ENCODE measurements around the gene LIPN. TPM values are rescaled to one million over a fixed set of nuclear protein-coding genes. Genes with fewer than 3 reads are reported as not detected.

Gene LIPN
- total RNA-seq, 1 experiment from 2014 or later, result not detected

GRCh38 chr10:88782222-88782621 is 22.4 kb downstream of the LIPN start:
- DNase-seq (ENCODE audit: extremely low read depth, low read depth), result no peak

DNA sequence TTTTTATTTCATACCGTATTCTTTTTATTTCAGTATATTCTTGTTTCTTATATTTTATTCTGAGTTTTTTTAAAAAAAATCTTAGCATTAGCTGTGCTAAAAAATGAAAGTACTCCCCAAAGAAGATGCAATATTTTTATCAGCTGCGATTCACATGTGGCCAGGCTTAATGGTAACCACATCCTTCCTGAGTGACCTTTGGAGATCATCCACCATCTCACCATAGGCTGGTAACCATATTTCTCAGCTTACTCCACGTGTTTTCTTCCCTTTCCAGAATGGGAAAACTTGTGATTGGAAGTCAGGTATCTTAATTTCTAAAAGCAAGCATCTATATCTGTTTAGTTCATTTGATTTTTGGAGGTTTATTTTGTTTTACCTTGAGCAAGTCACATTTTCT is 23.9 kb downstream of the LIPN start:
- DNase-seq (ENCODE audit: extremely low read depth, low read depth), result no peak

DNA sequence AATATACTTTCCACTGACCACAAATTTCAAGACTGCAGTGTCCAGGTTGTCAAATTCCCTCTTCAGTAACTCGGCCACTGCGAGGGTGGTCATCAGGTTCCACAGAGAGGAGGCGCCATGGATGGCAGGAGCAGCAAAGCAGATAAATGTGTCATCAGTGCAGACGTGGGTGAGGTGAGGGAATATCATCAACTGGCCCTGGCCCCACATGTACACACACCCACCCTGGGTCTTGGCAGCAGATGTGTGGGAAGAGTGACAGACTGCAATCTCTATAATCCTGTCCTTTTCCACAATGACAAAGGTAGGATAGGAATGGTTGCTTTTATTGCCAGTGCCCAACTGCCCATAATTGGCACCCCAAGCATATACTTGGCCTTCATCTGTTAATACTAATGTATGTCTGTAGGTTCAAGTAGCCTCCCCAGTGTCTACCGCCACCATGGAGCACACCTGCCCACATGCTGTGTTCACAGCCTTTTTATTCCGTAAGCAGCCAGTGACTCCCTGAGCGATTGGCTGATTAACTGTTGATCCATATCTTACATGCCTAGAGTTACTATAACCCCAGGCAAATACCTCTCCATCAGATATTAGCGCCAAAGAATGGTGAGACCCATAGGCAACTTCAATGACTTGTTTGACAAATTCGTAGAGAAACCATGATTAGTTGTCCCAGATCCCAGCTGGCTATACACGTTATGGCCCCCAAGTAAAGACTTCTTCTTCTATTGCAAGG is 26.4 kb downstream of the LIPN start:
- DNase-seq (ENCODE audit: extremely low read depth, low read depth), result no peak

- DNase-seq (ENCODE audit: extremely low read depth, low read depth), result no peak
Observed at GRCh38 chr10:88787463-88787862, 27.6 kb downstream of the LIPN start.

DNA sequence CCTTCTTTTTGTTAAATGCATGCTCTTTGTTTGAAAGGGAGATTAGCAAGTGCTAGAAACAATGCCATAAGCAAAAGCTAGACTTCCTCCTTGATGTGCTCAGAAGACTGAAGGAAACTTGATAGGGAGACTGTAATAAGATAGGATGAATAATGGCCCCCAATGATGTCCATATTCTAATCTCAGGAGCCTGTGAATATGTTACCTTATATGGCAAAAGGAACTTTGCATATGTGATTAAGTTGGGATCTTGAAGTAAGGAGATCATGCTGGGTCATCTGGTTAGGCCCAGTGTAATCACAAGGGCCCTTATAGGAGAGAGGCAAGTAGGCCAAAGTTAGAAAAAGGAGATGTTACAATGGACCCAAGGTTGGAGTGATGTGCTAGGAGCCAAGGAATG is 29.1 kb downstream of the LIPN start:
- no peak for DNase-seq (ENCODE audit: extremely low read depth, low read depth)

DNA sequence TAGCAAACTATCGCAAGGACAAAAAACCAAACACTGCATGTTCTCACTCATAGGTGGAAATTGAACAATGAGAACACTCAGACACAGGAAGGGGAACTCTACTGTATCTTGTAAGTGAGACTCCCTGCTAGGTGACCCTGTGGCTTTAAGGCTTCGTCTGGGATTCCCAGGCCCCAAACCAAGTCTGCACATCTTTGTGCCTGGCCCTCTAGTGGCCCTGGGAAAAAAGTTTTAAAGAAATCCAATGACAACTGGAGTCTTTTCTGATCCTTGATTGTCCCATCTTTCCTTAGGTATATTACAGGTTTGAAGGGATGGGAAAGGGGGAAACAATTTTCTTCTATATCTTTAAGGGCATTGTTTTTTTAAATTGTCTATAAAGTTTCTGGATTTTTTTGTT is 32.1 kb downstream of the LIPN start:
- DNase-seq (ENCODE audit: extremely low read depth, low read depth), result peak; percentile 29

DNA sequence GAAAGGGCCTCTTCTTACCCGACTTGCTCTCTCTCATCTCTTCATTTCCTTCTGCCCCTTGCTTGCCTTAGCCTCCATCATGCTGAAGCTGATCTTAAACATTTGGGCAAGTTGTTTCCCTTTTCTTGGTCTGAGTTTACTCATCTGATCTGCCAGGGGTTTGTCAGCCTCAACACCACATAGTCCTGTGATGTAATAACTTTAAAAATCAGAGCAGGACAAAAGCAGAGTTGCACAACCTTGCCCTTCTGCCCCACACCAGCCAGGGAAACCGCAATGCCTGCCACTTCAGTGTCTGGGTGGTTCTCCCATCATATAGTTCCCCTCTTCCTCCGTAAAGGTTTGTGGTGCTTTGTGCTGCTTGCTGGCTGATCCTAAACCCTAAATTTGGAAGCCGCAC is 32.8 kb downstream of the LIPN start:
- no peak for DNase-seq (ENCODE audit: extremely low read depth, low read depth)

DNA sequence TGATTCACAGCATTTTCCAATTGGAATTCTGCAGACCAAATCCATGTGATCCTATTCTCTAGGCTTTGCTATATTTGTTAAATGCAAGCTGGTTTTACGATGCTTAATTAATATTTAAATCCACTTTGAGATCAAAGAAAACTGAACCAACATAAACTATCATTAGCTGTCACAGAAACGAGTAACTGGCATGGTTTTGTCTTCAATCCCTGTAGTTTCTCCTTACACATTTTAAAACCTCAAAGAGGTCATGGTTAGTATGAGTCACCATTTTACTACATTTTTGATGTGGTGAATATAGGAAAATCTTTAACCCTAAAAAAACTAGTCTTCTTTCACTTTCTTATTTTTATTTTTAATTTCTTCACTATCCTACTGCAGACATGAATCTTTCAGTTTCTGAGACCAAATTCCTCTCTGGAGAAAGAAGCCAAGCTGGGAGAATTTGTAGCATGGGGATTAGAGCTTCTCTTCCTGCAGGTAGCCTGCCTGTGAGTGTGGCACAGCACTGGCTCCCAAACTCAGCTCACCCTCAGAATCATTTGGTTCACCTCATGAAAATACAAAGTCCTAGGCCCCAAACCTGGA is 34.0 kb downstream of the LIPN start:
- no peak for DNase-seq (ENCODE audit: extremely low read depth, low read depth)

- no peak for DNase-seq (ENCODE audit: extremely low read depth, low read depth)
Observed at GRCh38 chr10:88794731-88795130, 34.9 kb downstream of the LIPN start.

DNA sequence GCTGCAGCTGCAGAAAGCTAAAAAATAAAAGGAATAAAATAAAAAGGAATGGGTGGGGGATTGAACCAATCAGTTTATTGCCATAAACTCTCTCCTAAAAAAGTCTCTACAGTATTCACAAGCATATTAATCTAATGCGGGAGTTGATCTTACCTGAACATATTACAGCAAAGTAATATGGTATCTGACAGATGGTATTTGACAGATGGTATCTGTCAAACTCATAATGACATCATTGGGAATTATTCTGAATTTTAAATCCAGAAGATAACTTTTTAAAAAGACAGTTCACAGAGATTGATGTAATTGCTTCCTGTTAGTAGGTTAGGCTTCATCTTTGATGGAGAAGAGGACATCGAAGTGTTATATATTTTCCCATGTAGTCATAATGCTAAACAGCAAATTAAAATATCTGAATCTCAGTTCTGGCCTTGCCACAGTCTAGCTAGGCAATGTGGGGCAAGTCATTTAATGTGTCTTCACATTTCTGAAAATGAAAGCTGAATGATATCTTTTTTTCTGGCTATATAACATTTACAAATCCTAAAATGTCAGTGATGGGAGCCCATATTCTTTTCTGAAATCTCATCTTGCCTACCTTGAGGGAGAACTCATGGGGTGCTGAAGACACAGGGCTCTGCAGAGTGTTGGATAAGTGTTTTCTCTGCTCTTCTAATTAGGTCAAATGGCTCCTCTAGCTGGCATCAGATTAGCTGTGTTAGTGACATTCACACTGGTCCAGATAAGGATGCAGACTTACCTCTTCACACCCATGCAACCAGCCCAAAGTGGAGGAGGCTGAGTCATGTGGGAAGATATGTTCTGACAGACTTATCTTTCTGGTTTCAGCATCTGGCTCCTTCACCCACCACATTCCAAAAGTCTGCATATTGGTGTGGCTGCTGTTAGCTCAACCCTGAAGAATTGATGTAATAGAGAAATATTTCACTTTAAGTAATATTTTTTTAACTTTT is 40.6 kb downstream of the LIPN start:
- no peak for DNase-seq (ENCODE audit: extremely low read depth, low read depth)

- no peak for DNase-seq (ENCODE audit: extremely low read depth, low read depth)
Observed at GRCh38 chr10:88802523-88803285, 42.9 kb downstream of the LIPN start, which contains the start of gene LIPM. TSS of gene LIPM (plus strand) at chr10:88802730. CDS start at chr10:88802897, 167 bp downstream.

GRCh38 chr10:88803641-88804040 is 43.8 kb downstream of the LIPN start:
- DNase-seq (ENCODE audit: extremely low read depth, low read depth), result no peak

DNA sequence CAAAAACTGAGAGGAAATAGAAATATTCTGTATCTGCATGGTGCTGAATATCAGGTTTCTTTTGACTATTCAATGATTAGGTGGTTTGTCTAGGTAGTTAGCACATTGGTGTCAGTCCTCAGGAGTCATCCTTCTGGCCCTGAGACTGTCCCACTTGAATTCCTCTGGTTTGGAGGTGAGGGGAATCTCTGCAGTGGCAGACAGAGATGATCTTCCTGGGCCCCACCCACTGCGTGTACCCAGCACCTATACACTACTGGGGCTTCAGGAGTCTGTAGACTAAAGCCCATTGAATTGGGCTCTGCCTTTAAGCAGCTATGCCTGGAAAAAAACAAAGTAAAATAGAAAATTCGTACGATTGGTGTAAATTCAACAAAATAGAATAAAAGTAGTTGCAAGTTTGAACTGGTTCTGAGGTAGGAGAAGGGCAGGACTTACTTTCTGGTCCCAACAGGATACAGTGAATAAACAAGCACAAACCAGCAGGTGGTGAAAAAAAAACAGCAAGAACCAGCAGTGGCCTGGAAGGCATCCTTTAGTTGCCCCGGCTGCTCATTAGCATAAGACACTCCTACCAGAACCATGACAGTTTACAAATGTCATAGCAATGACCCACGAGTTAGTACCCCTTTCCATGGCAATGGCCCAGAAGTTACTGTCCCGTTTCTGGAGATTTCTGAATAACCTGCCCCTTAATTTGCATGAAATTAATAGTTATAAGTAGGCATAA is 44.4 kb downstream of the LIPN start:
- no peak for DNase-seq (ENCODE audit: extremely low read depth, low read depth)

GRCh38 chr10:88805361-88805760 is 45.5 kb downstream of the LIPN start:
- no peak for DNase-seq (ENCODE audit: extremely low read depth, low read depth)

DNA sequence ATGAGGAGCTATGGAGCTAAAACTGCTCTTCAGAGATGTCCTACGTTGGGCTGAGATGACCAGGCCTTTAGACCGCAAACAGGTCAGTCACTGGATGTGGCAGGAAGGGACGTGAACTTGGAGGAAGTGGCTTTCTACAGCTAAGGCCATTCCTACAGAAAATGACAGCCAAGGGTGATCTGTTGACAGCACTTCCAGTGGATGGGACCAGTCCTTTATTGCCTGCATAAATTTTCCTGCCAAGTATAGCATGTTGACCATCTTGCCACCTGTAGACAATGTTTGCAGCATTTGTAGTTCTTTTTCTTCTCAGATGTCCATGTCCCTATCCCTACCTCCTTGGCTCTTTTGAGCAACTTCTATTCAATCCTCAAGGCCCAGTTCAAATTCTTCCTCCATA is 46.1 kb downstream of the LIPN start:
- no peak for DNase-seq (ENCODE audit: extremely low read depth, low read depth)

- no peak for DNase-seq (ENCODE audit: extremely low read depth, low read depth)
Observed at GRCh38 chr10:88809621-88810020, 49.8 kb downstream of the LIPN start.

DNA sequence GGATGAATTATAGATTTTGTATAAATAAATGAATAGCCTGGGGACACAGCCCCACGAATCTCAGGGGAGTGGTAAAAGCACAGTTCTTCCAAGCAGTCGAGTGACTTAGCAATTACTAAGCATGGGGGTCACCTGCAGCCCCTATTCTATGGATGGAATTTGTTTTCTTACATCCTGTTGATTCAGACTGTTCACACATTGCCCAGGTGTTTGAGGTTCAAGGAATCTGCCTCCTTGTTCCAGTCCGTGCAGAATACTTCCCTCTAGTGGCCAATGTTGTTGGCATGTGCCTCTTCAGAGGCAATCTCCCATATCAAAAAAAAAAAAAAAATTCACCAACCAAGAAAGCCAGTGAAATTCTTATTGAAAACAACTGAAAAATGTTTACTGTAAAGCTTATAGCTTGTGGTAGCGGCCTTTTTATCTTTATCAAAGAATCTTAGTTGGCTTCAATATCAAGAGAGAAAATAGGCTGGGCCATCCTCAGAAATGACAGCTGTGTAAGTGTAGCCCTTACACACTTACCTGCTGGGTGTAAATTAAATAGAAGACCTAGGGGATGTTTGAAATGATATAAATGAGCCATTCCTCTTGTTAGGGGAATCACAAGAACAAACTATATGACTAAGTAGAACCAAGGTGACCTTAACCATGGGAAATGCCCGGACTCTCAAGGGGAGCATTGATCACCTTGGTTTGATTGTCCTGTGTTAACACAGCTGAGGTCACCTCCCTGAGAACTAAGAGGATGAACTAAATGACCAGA is 50.6 kb downstream of the LIPN start:
- peak; percentile 46 for DNase-seq (ENCODE audit: extremely low read depth, low read depth)

- no peak for DNase-seq (ENCODE audit: extremely low read depth, low read depth)
Observed at GRCh38 chr10:88813200-88813599, 53.4 kb downstream of the LIPN start.

GRCh38 chr10:88819290-88819689 is 59.5 kb downstream of the LIPN start:
- DNase-seq (ENCODE audit: extremely low read depth, low read depth), result no peak

All from NCI-H460 (cell line).